Hepatocyte (in vitro differentiated cells): ENCODE measurements around the gene UBE2E2. TPM values are rescaled to one million over a fixed set of nuclear protein-coding genes. Genes with fewer than 3 reads are reported as not detected.

Source experiments
- DNase-seq: peaks from one replicate; pipeline ENCODE4 v3.0.0-alpha.2; 2016; ENCODE audit warnings: low spot score
- H2AFZ ChIP-seq: fragments of 200-600 bp; sonication (generic); 2 replicates; pipeline ENCODE4 v1.6.0; 2016; ENCODE audit warnings: antibody characterized with exemption, mild to moderate bottlenecking
- H3K27ac ChIP-seq: fragments of 200-600 bp; sonication (generic); 2 replicates; pipeline ENCODE4 v1.5.1; 2016; ENCODE audit warnings: mild to moderate bottlenecking
- H3K27me3 ChIP-seq: fragments of 200-600 bp; sonication (generic); 2 replicates; pipeline ENCODE4 v1.6.1; 2016
- H3K36me3 ChIP-seq: fragments of 200-600 bp; sonication (generic); replicated peaks from 2 replicates; pipeline ENCODE4 v1.5.1; 2016; ENCODE audit warnings: low read depth; ENCODE audit not compliant: insufficient read depth
- H3K4me1 ChIP-seq: fragments of 200-600 bp; sonication (generic); 2 replicates; pipeline ENCODE4 v1.5.1; 2016; ENCODE audit warnings: mild to moderate bottlenecking, moderate library complexity; ENCODE audit not compliant: insufficient read depth
- H3K4me2 ChIP-seq: fragments of 200-600 bp; sonication (generic); 2 replicates; pipeline ENCODE4 v1.6.0; 2016
- H3K4me3 ChIP-seq: fragments of 200-600 bp; sonication (generic); 2 replicates; pipeline ENCODE4 v1.5.1; 2016; ENCODE audit warnings: mild to moderate bottlenecking
- H3K79me2 ChIP-seq: fragments of 200-600 bp; sonication (generic); 2 replicates; pipeline ENCODE4 v1.6.0; 2017; ENCODE audit warnings: mild to moderate bottlenecking
- H3K9me2 ChIP-seq: fragments of 200-600 bp; sonication (generic); replicated peaks from 2 replicates; pipeline ENCODE4 v1.6.0; 2017; ENCODE audit warnings: mild to moderate bottlenecking; ENCODE audit not compliant: insufficient read depth
- H3K9me3 ChIP-seq: fragments of 200-600 bp; sonication (generic); 2 replicates; pipeline ENCODE4 v1.5.1; 2016; ENCODE audit warnings: low read depth, mild to moderate bottlenecking
- H4K20me1 ChIP-seq: fragments of 200-600 bp; sonication (generic); 2 replicates; pipeline ENCODE4 v1.6.0; 2016; ENCODE audit warnings: mild to moderate bottlenecking; ENCODE audit not compliant: insufficient read depth, poor library complexity, severe bottlenecking
- CTCF ChIP-seq: fragments of 200-600 bp; sonication (generic); IDR thresholded peaks from 2 replicates; pipeline ENCODE4 v1.5.1; 2016; ENCODE audit warnings: antibody characterized with exemption, mild to moderate bottlenecking; ENCODE audit not compliant: poor library complexity
- EZH2 ChIP-seq: fragments of 200-600 bp; sonication (generic); IDR thresholded peaks from 2 replicates; pipeline ENCODE4 v1.6.1; 2016; ENCODE audit warnings: antibody characterized with exemption, mild to moderate bottlenecking, borderline replicate concordance
- EZH2phosphoT487 ChIP-seq: fragments of 200-600 bp; sonication (generic); IDR thresholded peaks from one replicate; pipeline ENCODE4 v1.6.1; 2018; ENCODE audit warnings: antibody characterized with exemption, mild to moderate bottlenecking, low read depth, moderate library complexity; ENCODE audit not compliant: unreplicated experiment, severe bottlenecking
- WGBS: methylation state at CpG from one replicate; pipeline ENCODE4 v1.1.6; 2016; ENCODE audit warnings: low lambda C conversion rate; ENCODE audit errors: missing lambda C conversion rate; 5-methylcytosine and 5-hydroxymethylcytosine counted together
- polyA plus RNA-seq: library from polyadenylated mRNA; unstranded; fragments of >200 nt; fragmentation: Nextera tagmentation; extraction: Ambion mirVana; gene quantifications from 2 replicates; pipeline ENCODE4 v1.2.1, GENCODE V29; 2016
- total RNA-seq: library from RNA; depleted of rRNA; stranded (reverse); fragments of >200 nt; gene quantifications from 2 replicates; pipeline ENCODE4 v1.2.3, GENCODE V29; 2014

Gene UBE2E2
- total and polyA plus RNA-seq, 2 experiments from 2014 or later = 51.1 to 90.6 TPM

- 94% methylated on average over 2 of the region's 2 CpGs for WGBS
- no peak for TF ChIP-seq EZH2
- TF ChIP-seq EZH2phosphoT487 = no peak
- no peak for TF ChIP-seq CTCF
- Histone ChIP-seq H2AFZ (no peak overlapping the region), H3K9me3 (no peaks in the 10 kb centered on the region), H3K36me3 (no peaks in the 10 kb centered on the region), H3K27me3 (no peaks in the 10 kb centered on the region), H3K79me2 (no peaks in the 10 kb centered on the region), H3K4me1 (peaks cover 4% of the 10 kb centered on the region), H3K27ac (no peak overlapping the region), H3K4me2 (no peak overlapping the region), H3K4me3 (no peak overlapping the region), H4K20me1 (no peaks in the 10 kb centered on the region), H3K9me2 (no peaks in the 10 kb centered on the region)
- DNase-seq = no peak
Measured at GRCh38 chr3:23608650-23609049, 405.5 kb downstream of the UBE2E2 start.

GRCh38 chr3:23611737-23612295 lies 408.7 kb downstream of the UBE2E2 start:
- Histone ChIP-seq H3K27ac (no peak overlapping the region), H4K20me1 (no peaks in the 10 kb centered on the region), H3K9me2 (no peaks in the 10 kb centered on the region), H2AFZ (no peak overlapping the region), H3K4me2 (peak overlapping the region; percentile 32), H3K9me3 (no peaks in the 10 kb centered on the region), H3K36me3 (no peaks in the 10 kb centered on the region), H3K4me1 (peaks cover 4% of the 10 kb centered on the region), H3K79me2 (no peaks in the 10 kb centered on the region), H3K27me3 (no peaks in the 10 kb centered on the region), H3K4me3 (no peak overlapping the region)
- DNase-seq = peak; percentile 40
- no peak for TF ChIP-seq EZH2
- TF ChIP-seq CTCF = no peak
- TF ChIP-seq EZH2phosphoT487 = no peak
- WGBS = 51% methylated on average over 13 of the region's 13 CpGs

- Histone ChIP-seq H4K20me1 (no peaks in the 10 kb centered on the region), H3K27me3 (no peaks in the 10 kb centered on the region), H3K27ac (no peak overlapping the region), H3K9me3 (no peaks in the 10 kb centered on the region), H3K4me2 (peak overlapping the region; percentile 32), H3K79me2 (no peaks in the 10 kb centered on the region), H3K4me1 (peaks cover 4% of the 10 kb centered on the region), H3K9me2 (no peaks in the 10 kb centered on the region), H3K36me3 (no peaks in the 10 kb centered on the region), H3K4me3 (no peak overlapping the region), H2AFZ (no peak overlapping the region)
- no peak for TF ChIP-seq EZH2
- no peak for TF ChIP-seq CTCF
- no peak for TF ChIP-seq EZH2phosphoT487
- 67% methylated on average over 15 of the region's 15 CpGs for WGBS
- DNase-seq = no peak
Measured at GRCh38 chr3:23612296-23612891, 409.3 kb downstream of the UBE2E2 start.
